ENCODE data around the gene ANXA11.
"Not testable (repeated sequence)": the region's sequence is repeated elsewhere in the genome, so short reads cannot be mapped to it uniquely, and the experiment has no call there.

ANXA11 gene

GRCh38 chr10:80164596-80164995, 40.7 kb downstream of the ANXA11 start:
- no peak for DNase-seq

DNA sequence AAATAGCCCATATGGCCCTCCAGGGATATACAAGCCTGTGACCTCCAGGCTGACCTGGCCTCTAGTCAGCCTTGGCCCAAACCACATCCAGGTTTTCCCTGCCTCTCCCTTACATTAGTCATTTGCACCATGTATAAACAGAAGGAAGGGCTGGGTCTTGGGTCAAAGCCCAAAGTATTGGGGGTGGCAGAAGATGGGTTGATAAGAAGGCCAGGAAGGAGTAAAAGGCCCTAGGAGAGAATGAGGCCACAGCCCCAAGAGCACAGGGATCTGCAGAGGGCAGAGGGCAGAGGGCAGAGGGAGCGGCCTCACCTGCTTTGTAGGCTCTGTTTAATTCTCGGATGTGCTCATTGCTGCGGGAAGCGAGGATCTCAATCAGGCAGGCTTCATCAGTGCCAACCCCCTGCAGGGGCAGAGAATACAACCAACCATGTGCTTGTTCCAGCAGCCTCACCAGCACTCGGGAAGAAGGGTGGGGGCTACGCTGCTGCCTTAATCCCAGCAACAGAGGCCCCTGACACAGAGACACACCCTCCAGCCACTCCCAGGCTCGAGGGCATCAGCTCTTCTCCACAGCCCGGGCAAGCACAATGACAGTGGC, 41.5 kb downstream of the ANXA11 start:
- no peak for DNase-seq

DNA sequence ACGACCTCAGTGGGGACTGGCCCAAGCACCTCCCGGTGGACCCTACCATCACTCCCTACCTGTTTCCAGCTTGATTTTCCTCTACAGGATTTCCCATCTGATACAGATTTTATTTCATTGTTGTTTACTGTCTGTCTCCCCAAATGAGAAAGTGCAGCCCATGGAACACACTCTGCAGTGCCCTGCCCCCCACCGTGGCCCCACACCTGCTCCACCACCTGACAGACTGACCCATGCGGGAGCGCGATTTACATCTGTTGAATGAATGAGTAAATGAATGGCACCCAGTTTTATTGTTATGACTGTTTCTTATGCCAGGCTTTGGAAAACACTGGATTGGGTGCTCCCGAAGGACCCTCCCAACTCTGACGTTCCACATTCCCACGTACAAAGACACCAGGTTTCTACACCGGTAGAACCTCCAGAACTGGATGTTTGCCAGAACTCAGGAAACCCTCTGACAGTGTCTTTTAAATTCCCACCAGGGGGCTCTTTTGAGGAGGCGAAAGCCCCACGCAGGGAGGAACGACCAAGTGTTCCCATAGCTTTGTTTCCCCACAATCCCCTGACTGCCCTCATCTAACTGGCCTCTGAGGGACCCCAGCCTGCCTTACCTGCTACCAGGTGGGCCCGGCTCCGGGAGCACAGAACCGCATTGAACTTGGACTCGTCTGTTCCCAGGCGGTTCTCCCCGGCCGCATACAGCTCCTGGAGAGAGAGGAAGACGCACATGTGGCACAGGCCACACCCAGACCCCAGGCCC, 43.8 kb downstream of the ANXA11 start:
- no peak for DNase-seq

- DNase-seq = no peak
Observed at GRCh38 chr10:80160361-80161320, 44.7 kb downstream of the ANXA11 start.

DNA sequence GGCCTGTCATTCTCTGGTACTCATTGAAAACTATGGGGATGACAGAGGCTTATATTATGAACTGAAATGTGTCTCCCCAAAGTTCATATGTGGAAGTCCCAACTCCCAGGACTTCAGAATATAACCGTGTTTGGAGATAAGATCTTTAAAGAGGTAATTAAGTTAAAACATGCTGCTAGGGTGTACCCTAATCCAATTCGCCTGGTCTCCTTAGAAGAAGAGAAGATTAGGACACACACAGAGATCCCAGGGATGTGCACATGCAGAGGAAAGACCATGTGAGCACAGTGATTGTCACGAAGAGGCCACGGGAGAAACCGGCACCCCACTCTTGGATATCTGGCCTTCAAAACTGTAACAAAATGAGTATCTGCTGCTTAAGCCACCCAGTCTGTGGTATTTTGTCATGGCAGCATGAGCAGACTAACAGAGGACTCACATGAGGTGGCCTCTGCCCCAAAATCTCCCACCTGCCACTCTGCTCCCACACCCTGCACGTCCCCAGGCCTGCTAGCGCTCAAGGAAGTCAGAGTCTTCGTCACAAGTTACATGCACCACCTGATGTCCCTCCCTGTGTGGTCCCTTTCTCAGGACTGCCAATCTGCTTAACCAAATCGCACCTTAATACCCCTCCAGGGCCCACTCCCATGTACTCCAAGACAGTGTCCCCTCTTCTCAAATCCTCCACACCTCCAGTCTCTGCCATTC, 46.0 kb downstream of the ANXA11 start:
- DNase-seq = no peak

- DNase-seq = peak; percentile 7 to 22
Observed at GRCh38 chr10:80158598-80159127, 46.7 kb downstream of the ANXA11 start.

GRCh38 chr10:80158126-80158525, 47.2 kb downstream of the ANXA11 start:
- no peak for DNase-seq

DNA sequence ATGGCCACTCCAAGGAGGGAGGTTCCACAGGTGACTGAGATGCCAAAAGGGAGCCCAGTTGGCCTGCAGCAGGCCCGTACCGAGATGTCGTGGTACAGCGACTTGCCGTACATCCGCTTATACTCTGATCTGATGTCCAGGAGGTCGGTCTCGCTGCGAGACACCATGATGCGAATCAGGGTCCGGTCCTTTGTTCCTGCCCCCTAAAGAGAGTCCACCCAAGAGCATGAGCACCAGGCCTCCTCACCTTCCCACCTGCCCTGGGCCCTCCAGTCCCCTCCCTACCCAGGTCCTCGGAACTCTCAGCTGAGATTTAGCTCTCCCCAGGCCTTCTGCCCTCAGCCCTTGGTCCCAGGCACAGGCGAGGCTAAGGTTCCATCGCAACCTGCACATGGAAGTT, 47.8 kb downstream of the ANXA11 start:
- no peak for DNase-seq

DNA sequence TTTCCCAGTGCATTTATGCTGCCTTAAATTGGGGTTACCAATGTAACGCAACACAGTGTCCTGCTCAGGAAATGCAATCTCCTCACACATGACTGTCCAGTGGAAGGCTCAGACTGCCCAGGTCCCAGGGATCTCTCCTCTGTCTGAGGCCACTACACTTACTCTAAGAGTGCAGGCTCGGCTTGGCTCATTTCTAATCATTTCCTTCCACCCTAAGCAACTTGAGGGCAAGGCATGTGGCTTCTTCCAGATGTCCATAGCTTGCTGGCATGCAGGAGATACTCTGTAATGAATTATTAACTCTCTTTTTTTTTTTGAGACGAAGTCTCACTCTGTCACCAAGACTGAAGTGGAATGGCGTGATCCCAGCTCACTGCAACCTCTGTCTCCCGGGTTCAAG, 49.1 kb downstream of the ANXA11 start:
- no peak for DNase-seq

GRCh38 chr10:80155696-80156215, 49.6 kb downstream of the ANXA11 start:
- no peak for DNase-seq

GRCh38 chr10:80154978-80155695, 50.2 kb downstream of the ANXA11 start:
- no peak for DNase-seq

GRCh38 chr10:80154626-80154977, 50.7 kb downstream of the ANXA11 start:
- no peak for DNase-seq

GRCh38 chr10:80153460-80153859, 51.9 kb downstream of the ANXA11 start:
- DNase-seq = no peak

GRCh38 chr10:80152820-80153219, 52.5 kb downstream of the ANXA11 start:
- DNase-seq = no peak

GRCh38 chr10:80150172-80150571, 55.2 kb downstream of the ANXA11 start:
- no peak for DNase-seq

DNA sequence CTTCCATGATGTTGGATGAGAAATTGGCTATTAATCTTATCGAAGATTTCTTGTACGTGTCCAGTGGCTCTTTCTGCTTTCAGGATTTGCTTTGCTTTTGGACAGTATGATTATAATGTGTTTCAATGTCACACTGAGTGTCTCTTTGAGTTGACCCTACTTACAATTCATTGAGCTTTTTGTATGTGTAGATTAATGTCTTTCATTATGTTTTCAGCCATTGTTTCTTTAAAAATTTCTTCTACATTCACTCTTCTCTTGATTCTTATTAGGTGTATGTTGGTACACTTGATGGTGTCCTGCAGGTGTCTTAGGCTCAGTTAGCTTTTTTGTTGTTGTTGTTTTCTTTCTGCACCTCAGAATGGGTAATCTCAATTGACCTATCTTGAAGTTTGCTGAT, 56.2 kb downstream of the ANXA11 start:
- DNase-seq = no peak

DNA sequence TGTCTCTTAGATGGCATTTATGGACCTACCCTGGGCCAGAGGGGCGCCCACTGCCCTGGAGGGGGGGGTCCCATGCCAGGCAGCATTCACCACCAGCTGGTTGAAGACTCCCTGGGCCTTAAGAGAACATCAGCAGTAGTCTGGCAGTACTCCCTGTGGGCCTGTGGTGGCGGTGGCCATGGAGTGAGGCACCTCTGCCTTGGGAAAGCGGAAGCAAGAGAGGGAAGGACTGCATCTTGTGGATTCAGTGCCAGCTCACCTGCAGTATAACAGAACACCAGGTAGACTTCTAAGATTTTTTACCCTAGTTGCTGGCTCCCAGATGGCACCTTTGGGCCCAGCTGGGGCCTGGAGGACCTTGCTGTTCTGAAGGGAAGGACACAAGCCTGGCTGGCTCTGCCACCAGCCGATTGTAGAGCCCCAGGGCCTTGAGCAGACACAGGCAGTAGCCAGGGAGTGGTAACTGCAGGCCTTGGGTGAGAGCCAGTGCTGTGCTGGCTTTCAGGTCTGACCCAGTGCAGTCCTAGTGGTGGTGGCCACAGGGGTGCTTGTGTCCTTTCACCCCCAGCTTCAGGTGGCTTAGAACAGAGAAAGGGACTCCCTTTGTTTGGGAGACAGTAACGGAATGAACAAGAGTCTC, 57.1 kb downstream of the ANXA11 start:
- no peak for DNase-seq

DNA sequence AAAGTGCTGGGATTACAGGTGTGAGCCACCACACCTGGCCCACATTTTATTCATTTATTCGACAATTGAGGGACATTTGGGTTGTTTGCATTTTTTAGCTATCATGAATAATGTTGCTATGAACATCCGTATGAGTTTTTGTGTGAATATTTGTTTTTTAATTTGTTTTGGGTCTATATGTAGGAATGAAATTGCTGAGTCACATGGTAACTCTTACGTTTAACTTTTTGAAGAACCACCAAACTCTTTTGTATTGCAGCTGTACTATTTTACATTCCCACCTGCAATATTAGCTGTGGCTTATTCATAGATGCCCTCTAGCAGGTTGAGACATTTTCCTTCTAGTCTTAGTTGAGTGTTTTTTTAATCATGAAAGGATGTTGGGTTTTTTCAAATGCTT, 58.4 kb downstream of the ANXA11 start:
- DNase-seq = no peak

DNA sequence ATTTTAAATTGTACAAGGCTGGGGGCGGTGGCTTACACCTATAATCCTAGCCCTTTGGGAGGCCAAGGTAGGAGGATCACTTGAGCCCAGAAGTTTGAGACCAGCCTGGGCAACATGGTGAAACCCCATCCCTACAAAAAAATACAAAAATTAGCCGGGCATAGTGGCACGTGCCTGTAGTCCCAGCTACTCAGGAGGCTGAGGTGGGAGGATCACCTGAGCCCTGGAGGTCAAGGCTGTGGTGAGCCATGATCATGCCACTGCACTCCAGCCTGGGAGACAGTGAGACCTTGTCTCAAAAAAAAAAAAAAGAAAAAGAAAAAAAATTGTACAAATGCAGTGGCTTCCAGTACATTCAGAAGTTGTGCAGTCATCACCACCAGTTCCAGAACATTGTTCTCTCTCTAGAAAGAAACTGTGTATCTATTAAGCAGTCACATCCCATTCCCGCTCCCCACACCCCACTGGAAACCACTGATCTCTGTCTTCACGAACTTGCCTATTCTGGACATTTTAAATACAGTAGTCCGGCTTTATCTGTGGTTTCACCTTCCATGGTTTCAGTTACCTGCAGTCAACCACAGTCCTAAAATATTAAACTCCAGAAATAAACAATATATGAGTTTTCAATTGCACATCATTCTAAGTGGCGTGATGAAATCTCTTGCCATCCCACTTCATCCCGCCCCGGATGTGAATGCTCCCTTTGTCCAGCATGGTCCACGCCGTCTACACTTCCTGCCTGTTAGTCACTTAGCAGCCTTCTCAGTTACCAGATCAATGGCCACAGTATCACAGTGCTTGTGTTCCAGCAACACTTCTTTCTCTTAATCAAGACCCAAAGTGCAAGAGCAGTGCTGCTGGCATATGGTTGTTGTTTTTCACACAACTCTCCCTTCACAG, 59.7 kb downstream of the ANXA11 start:
- DNase-seq = not testable (repeated sequence)

- peak; percentile 25 to 40 for DNase-seq
Observed at GRCh38 chr10:80144696-80145131, 60.6 kb downstream of the ANXA11 start.

All from AML-193 (cell line).